Psoas muscle (tissue), 8 donors: ENCODE results near the gene FBLIM1. TPM values are rescaled to one million over a fixed set of nuclear protein-coding genes. Genes with fewer than 3 reads are reported as not detected.

Source experiments
- ATAC-seq, 4 donors: fragments of 200-7000 bp; cut with Tn5 transposase; one replicate each; pipeline ENCODE4 v1.9.1; 2020; ENCODE audit warnings: moderate library complexity in 3 of 4, mild to moderate bottlenecking in 2 of 4
- DNase-seq, 2 donors: peaks; one replicate each; pipeline ENCODE4 v3.0.0-alpha.2; 2020
- H3K27ac ChIP-seq: fragments of 200-600 bp; one replicate; pipeline ENCODE4 v1.8.0; 2022
- H3K27me3 ChIP-seq, 3 donors: fragments of 200-600 bp in 1 of 3; one replicate each; pipeline versions ENCODE4 v1.6.1 to v1.8.0; 2013 to 2022; ENCODE audit warnings: low read length in 2 of 3, mild to moderate bottlenecking in 2 of 3, moderate library complexity in 1 of 3; ENCODE audit not compliant: insufficient read depth in 3 of 3
- H3K36me3 ChIP-seq, 2 donors: fragments of 200-600 bp in 1 of 2; one replicate each; pipeline versions ENCODE4 v1.6.1 to v1.8.0; 2013 to 2022; ENCODE audit warnings: low read depth in 1 of 2, mild to moderate bottlenecking in 1 of 2, moderate library complexity in 1 of 2; ENCODE audit not compliant: insufficient read depth in 1 of 2
- H3K4me1 ChIP-seq: fragments of 200-600 bp; one replicate; pipeline ENCODE4 v1.8.0; 2022
- H3K4me3 ChIP-seq: fragments of 200-600 bp; one replicate; pipeline ENCODE4 v1.8.0; 2022; ENCODE audit warnings: mild to moderate bottlenecking
- H3K9me3 ChIP-seq: fragments of 200-600 bp; one replicate; pipeline ENCODE4 v1.8.0; 2022
- CTCF ChIP-seq: fragments of 200-600 bp; IDR thresholded peaks from one replicate; pipeline ENCODE4 v1.8.0; 2022; ENCODE audit warnings: antibody characterized with exemption
- WGBS, 3 donors: extraction: QIAGEN DNeasy Blood & Tissue Kit; methylation state at CpG; one replicate each; pipeline versions ENCODE4 v1.1.6 to v1.1.7; 2013; 5-methylcytosine and 5-hydroxymethylcytosine counted together
- intact Hi-C, 2 donors: fragments of 100-400 bp; cut with DNase I; formaldehyde crosslinking; loops; one replicate each; pipeline versions ENCODE4 v1.11.0 to v1.14.2; 2022
- polyA plus RNA-seq, 3 donors: library from polyadenylated mRNA; stranded (reverse); fragments of 200-250 nt; gene quantifications; one replicate each; pipeline ENCODE4 v1.2.3, GENCODE V29; 2013
- total RNA-seq, 4 donors: library from RNA; stranded (reverse); fragmentation: NEBNext Ultra II Directional in 2 of 4; extraction: Animal tissue kit (Norgen Biotek cat#: 25700) in 2 of 4; gene quantifications; one replicate each; pipeline versions ENCODE4 v1.2.1 to v1.2.4, GENCODE V29; 2021 to 2023
- donor health status: healthy with polysubstance abuse.
- donor health status: DM: no; HTN: no; CAD: no; lungs with moderate emphysema.
- donor health status: Bipolar disorder and iron deficiency.
- donor health status: healthy.
- donor health status: DM: yes; HTN: yes; CAD: no.
- donor health status: DM: no; HTN: no; CAD: no.
- donor health status: DM: no; HTN: no; CAD: no.
- donor health status: DM: yes; HTN: yes; CAD: no.

Gene FBLIM1
- total and polyA plus RNA-seq, 7 donors: 2.5 to 11.3 (median 2.9) TPM

DNA sequence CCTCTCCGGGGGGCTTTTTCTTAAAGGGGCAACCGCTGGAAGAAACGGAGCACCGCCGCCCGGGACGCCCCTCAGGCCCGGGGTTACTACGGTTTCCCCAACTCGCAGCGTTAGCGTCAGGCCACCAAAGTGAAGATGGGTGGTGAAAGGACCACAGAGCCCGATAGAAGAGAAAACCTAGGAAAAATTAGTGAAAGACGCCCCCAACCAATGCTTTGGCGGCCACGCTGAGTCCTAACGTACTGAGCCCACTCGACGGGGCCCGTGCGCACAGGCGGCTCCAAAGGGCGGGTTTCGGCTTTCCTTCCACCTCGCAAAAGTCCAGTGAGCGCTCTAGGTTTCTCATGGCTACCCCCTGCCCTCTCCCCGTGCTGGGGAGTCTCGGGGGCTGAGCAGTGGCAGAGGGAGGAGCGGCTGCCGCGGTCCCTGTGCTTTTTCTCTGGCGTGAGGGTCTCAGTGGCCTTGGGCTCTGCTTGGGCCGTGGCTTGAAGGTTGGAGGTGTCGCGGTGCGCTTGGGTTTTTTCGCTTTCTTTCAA is 76.7 kb downstream of the FBLIM1 start:
- no peak for TF ChIP-seq CTCF
- intact Hi-C loops: loop anchor here in 1 of 2 donors (1.0 kb wide), 1 partner anchor 12 kb away; the partner anchor contains the start of gene SPEN
- H3K4me3 ChIP-seq: peak overlapping the region; percentile 92
- peak; percentile 18 to 41 (median 30) for ATAC-seq
- WGBS, 3 donors: 0% methylated on average over 37 of the region's 37 CpGs
- peaks cover 11% of the 10 kb centered on the region for H3K4me1 ChIP-seq
- H3K27me3 ChIP-seq: no peaks in the 10 kb centered on the region
- H3K9me3 ChIP-seq: no peaks in the 10 kb centered on the region
- no peaks in the 10 kb centered on the region for H3K36me3 ChIP-seq
- peak overlapping the region; percentile 100 for H3K27ac ChIP-seq
- DNase-seq: no peak

DNA sequence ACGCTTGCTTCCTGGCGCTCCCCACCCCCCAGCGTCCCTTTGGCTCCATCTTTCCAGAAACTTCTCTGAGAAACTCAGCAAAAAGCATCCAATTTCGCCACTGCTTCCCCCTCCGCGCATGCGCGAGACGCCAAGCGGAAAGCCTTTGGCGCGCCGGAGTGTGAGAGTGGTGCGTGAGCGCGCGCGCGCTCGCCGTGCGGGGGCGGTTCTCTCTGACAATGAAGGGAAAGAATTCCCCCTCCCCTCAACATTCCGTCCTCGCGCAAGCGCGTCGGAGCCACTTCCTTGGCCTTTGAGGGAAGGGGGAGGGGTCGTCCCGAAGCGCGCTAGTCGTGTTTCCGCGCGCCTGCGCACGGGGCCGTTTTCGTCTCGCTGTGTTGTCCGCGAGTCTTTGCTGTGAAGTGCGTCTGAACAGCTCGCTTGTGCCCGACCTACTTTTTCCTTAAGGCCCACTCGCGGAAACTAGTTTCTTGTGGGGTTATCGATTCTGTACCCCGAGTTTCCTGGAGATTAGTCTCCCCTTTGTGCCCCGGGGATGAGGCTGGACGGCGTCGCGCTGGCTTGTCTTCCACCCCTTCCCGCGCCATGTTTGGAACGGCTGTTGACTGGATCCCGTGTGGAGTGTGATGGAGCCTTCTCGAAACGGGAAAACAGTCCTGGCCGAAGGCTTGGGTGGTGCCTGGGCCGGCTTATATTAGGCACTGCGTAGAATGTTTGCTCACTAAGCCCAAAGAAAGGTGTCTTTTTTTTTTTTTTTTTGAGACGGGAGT is 77.3 kb downstream of the FBLIM1 start:
- no peaks in the 10 kb centered on the region for H3K36me3 ChIP-seq

More for the DNA sequence above, 77.3 kb downstream of the FBLIM1 start:
- intact Hi-C loops: loop anchor here in 1 of 2 donors (1.0 kb wide), 1 partner anchor 11 kb away; the partner anchor contains the start of gene SPEN
- DNase-seq (peak; percentile 100), ATAC-seq (peak; percentile 83 to 88 (median 86))
- WGBS, 3 donors: 2 to 3% (median 2%) methylated on average over 61 to 66 of the region's 66 CpGs
- Histone ChIP-seq H3K27ac (peak overlapping the region; percentile 100), H3K4me3 (peak overlapping the region; percentile 92), H3K27me3 (no peaks in the 10 kb centered on the region), H3K4me1 (peaks cover 11% of the 10 kb centered on the region), H3K9me3 (no peaks in the 10 kb centered on the region)
- TF ChIP-seq CTCF: no peak

Other genes starting within 250 kb of the FBLIM1 start
- gene CASP9, start 234.6 kb upstream of the FBLIM1 start, total RNA-seq: 1 to 10 TPM; 6.1 to 8.9 (median 7.4) TPM
- 10 to 100 TPM in 1 of 3 donors, 1 to 10 TPM in 2; 5.3 to 10.5 (median 9.9) TPM for gene CASP9, start 234.6 kb upstream of the FBLIM1 start, polyA plus RNA-seq
- 10 to 100 TPM; 17.2 to 29.9 (median 22.7) TPM for gene DNAJC16, start 231.9 kb upstream of the FBLIM1 start, total RNA-seq
- gene DNAJC16, start 231.9 kb upstream of the FBLIM1 start, polyA plus RNA-seq: 10 to 100 TPM in 1 of 3 donors, 1 to 10 TPM in 2; 6.8 to 16.2 (median 6.8) TPM
- gene AGMAT, start 173.7 kb upstream of the FBLIM1 start, total RNA-seq: 10 to 100 TPM in 1 of 4 donors, 1 to 10 TPM in 3; 2.6 to 12.6 (median 3.4) TPM
- 1 to 10 TPM; 2.6 to 8.1 (median 7.2) TPM for gene AGMAT, start 173.7 kb upstream of the FBLIM1 start, polyA plus RNA-seq
- 10 to 100 TPM; 23.8 to 80.2 (median 39.5) TPM for gene DDI2, start 141.3 kb upstream of the FBLIM1 start, total RNA-seq
- 10 to 100 TPM in 2 of 3 donors, 1 to 10 TPM in 1; 4.8 to 35.4 (median 18.7) TPM for gene DDI2, start 141.3 kb upstream of the FBLIM1 start, polyA plus RNA-seq
- 100 to 1,000 TPM; 137 to 177 (median 156) TPM for gene PLEKHM2, start 74.5 kb upstream of the FBLIM1 start, total RNA-seq
- gene PLEKHM2, start 74.5 kb upstream of the FBLIM1 start, polyA plus RNA-seq: 100 to 1,000 TPM in 1 of 3 donors, 10 to 100 TPM in 2; 78.1 to 167 (median 86.8) TPM
- gene SLC25A34, start 22.5 kb upstream of the FBLIM1 start, total RNA-seq: 10 to 100 TPM in 3 of 4 donors, 1 to 10 TPM in 1; 6.1 to 48.2 (median 37.2) TPM
- 10 to 100 TPM in 1 of 3 donors, 1 to 10 TPM in 2; 1.3 to 10.1 (median 7.5) TPM for gene SLC25A34, start 22.5 kb upstream of the FBLIM1 start, polyA plus RNA-seq
- not detected for gene TMEM82, start 16.3 kb upstream of the FBLIM1 start, total RNA-seq
- not detected for gene TMEM82, start 16.3 kb upstream of the FBLIM1 start, polyA plus RNA-seq
- 1 to 10 TPM in 3 of 4 donors, under 1 TPM in 1; 0.97 to 2.8 (median 2.2) TPM for gene UQCRHL, start 48.9 kb downstream of the FBLIM1 start, total RNA-seq
- 1 to 10 TPM; 2.9 to 7.1 (median 4.8) TPM for gene UQCRHL, start 48.9 kb downstream of the FBLIM1 start, polyA plus RNA-seq
- 10 to 100 TPM; 38.3 to 46.5 (median 44.7) TPM for gene SPEN, start 88.9 kb downstream of the FBLIM1 start, total RNA-seq
- 10 to 100 TPM; 10.2 to 35.2 (median 13.0) TPM for gene SPEN, start 88.9 kb downstream of the FBLIM1 start, polyA plus RNA-seq
- 10 to 100 TPM; 23.5 to 29.5 (median 26.2) TPM for gene ZBTB17, start 217.3 kb downstream of the FBLIM1 start, total RNA-seq
- gene ZBTB17, start 217.3 kb downstream of the FBLIM1 start, polyA plus RNA-seq: 10 to 100 TPM; 32.1 to 44.3 (median 34.2) TPM
- under 1 TPM in 1 of 4 donors, not detected in 3; 0.06 TPM for gene SRARP, start 245.4 kb downstream of the FBLIM1 start, total RNA-seq
- gene SRARP, start 245.4 kb downstream of the FBLIM1 start, polyA plus RNA-seq: under 1 TPM; 0.06 to 0.17 (median 0.09) TPM